ENCODE measurements around the gene TPX2.
A peak's percentile ranks its signal among the peaks of the same experiment; 100 is the strongest.

Gene TPX2

DNA sequence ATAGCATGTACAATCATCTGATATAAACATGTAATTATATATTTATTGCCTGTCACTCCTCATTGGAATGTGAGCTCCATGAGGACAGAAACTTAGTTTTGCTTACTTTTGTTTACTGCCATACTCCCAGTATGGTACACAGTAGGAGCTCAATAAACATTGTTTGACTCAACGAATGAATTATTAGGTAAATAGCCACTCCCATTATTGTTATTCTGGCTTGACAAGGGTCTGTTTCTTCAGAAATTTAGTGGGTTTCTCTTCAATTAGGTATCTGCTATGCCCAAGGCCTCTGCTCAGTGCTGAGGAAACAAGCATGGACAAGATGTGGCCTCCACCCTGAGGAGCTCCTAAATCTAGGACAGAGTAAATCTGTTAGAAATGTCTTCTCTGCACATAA is 22.7 kb upstream of the TPX2 start:
- no peak for DNase-seq (ENCODE audit: insufficient read length)
- no peak for FAIRE-seq
- TF ChIP-seq TAF1 (IDR thresholded peaks at IDR 0.05; ENCODE audit: borderline replicate concordance, low read depth, low read length) (no peak), POLR2AphosphoS5 (IDR thresholded peaks at IDR 0.05; ENCODE audit: low read depth, low read length) (no peak), POLR2A (IDR thresholded peaks at IDR 0.05; ENCODE audit: low read depth, low read length) (no peak)

DNA sequence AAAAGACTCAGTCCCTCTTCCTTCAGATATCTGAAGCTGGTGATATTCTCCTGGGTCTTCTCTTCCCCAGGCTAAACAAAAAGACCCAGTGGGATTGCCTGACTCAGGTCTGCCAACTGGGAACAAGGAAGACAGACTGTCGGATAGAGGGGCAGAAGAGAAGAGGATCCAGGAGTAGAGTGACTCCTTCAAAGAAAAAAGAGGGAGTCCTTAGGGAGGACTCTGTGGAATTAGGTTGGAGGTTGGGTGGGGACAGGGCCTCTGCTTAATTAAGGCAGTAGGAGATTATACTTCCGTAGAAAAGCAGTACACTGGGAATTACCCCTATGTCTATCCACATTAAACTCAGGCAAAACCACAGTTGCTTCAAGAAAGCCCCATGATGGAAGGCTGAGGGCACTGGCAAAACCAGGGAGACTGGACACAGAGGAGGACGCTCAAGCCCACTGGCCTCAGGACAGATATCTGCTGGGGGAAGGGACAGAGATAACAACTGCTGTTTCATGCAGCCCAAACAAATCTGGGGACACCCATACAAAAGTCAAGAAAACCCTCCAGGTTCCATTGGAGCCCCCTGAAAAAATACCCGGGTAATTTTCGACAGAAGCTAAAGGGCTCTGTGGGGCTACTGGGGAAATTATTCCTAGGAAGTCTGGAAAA is 22.1 kb upstream of the TPX2 start:
- DNase-seq (ENCODE audit: insufficient read length) (no peak), FAIRE-seq (no peak)
- TF ChIP-seq POLR2AphosphoS5 (IDR thresholded peaks at IDR 0.05; ENCODE audit: low read depth, low read length) (no peak), POLR2A (IDR thresholded peaks at IDR 0.05; ENCODE audit: low read depth, low read length) (no peak), TAF1 (IDR thresholded peaks at IDR 0.05; ENCODE audit: borderline replicate concordance, low read depth, low read length) (no peak)

DNA sequence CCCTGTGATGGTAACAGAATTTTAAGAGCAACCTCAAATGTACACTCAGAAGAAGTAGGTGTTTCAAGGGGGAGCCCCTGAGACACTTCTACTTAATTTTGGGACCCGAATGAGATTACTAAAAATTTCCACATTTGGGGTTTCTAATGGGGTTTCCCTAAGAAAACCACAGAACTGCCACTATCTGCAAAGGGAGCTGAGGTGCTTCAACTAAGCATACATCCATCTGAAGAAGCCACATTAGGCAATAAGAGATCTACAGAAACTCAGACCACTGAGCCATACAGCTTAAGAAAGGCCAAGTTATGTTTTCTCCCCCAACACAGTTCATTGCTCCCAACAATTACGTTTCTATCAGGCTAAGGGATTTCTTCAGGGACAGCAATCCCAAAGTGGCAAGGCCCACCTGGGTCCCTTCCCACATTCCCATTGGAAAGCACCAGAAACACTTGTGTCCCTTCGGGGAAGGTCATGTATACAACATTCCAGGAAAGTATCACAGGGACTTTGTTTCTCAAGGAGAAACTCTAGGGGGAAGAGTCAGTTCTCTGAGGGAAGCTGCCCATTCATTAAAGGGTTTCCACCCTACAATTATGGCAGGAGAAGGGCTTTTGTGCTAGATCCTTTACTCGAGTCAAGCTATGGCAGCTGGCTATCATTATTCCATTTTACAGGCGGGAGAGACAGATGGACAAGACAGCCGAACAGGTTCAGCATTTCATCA is 21.4 kb upstream of the TPX2 start:
- no peak for FAIRE-seq
- TF ChIP-seq TAF1 (IDR thresholded peaks at IDR 0.05; ENCODE audit: borderline replicate concordance, low read depth, low read length) (no peak), POLR2A (IDR thresholded peaks at IDR 0.05; ENCODE audit: low read depth, low read length) (peak; percentile 34; the same call in 1 of the 2 replicates)
- peak; percentile 39 for DNase-seq (ENCODE audit: insufficient read length)

DNA sequence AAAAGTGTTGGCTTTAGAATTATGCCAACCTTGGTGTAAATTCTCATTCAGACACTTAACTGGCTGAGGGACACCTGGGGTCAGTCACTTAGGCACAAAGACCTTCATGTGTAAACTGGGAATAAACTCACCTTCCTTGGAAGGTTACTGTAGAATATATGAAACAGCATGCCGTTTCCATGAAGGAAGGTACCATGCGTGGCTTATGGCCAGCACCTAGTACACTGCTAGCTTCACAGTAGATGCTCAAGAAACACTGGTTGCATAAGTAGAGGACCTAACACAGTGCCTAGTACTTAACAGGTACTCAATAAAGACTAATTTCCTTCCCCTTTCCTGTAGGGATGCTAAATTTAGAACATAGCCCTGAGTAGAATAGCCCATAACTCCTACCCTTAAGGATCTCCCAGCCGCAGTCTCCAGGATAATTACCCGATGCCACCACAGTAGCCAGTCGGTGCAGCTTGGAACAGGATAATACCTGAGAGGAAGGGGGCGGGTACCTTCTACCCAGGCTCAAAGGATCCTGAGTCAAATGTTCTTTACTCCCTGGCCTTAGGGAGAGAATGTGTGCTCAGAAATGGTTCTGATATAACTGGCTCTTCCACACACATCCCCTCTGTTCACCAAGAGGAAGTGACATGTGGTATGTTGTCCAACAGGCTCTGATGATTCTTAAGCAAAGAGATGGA is 20.0 kb upstream of the TPX2 start:
- no peak for DNase-seq (ENCODE audit: insufficient read length)
- TF ChIP-seq POLR2A (IDR thresholded peaks at IDR 0.05; ENCODE audit: low read depth, low read length) (no peak), TAF1 (IDR thresholded peaks at IDR 0.05; ENCODE audit: borderline replicate concordance, low read depth, low read length) (no peak), POLR2AphosphoS5 (IDR thresholded peaks at IDR 0.05; ENCODE audit: low read depth, low read length) (no peak)
- FAIRE-seq = no peak

DNA sequence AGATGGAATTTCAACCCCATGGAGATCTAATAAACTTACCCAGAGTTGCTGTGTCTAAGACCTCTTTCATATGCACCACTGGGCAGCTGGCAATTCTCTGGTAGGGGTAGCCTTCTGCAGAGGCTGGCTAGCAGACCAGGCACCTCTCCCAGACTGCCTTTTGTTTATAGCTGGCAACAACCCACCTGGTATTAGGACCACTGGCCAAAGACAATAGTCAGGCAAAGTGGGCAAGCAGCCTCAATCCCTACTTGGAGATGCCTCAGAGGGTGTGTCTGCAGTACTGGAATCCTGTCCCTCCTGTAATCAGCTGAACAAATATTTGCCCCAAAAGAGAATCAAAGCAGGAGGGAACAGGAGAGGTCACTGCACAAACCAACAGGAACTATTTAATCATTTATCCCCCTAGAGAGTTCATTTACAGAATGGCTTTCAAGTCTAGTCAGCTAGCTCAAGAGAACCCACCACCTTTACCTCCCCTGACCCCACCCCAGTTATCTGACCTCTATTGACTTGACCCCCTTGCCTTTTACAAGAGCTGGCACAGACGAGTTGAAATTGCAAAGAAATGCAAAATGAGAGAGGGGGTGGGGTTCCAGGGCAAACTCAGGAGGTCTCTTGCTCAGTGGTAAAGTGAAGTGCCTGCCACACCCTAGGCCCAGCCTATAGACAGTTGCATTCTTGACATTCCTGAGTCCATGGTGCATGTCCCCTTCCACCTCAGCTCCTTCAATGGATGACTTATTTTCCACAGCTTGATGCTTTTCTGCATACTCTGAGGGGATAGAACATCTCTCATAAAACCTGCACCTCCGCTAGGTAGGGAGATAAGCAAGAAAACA is 19.2 kb upstream of the TPX2 start:
- DNase-seq (ENCODE audit: insufficient read length) = no peak

DNA sequence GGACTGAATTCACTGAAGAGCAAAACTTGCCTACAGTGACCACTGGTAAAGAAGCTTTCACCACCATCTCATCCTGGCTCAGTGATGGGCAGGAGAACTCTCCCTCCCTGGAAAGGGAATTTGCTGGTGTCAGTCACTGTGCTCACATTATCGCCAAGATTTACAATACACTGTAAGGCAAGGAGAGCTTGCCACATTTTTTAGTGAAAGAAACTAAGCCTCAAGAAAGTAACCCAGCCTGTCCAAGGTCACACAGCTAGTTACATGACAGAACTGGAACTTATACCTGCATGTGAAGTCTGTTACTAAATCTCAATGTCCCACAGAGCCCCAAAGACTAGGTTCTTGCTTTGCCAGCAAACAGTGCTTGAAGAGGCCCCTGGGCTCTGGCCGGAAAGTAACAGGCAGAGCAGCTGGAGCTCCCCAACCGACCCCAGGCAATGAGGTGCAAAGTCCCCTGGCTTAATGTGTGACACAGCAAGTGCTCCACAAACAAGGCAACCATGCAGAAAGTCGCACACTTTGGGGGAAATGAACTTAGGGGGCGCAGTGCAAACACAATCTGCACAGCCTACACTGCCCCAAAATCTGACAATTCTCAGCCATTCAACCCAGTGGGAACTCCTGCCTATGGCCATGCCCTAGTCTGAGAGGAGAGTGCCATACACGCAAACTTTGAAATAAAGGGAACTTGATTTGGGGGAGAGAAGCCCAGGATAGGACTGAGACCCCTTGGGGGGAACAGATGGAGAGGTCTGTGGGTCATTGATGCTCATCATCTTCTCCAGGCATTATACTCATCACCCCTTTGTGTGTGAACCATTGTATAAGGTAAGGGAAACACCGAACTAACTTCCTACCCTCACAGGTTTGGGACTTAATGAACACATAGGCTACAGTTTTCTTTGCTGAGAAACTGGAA is 18.3 kb upstream of the TPX2 start:
- DNase-seq (ENCODE audit: insufficient read length) (no peak), FAIRE-seq (no peak)
- TF ChIP-seq POLR2AphosphoS5 (IDR thresholded peaks at IDR 0.05; ENCODE audit: low read depth, low read length) (0 out of 2 replicates have a peak, but pooled peaks have one; percentile 26), TAF1 (IDR thresholded peaks at IDR 0.05; ENCODE audit: borderline replicate concordance, low read depth, low read length) (no peak)

More for the DNA sequence above, 19.2 kb upstream of the TPX2 start:
- no peak for FAIRE-seq
- TF ChIP-seq POLR2A (IDR thresholded peaks at IDR 0.05; ENCODE audit: low read depth, low read length) (no peak), POLR2AphosphoS5 (IDR thresholded peaks at IDR 0.05; ENCODE audit: low read depth, low read length) (no peak), TAF1 (IDR thresholded peaks at IDR 0.05; ENCODE audit: borderline replicate concordance, low read depth, low read length) (no peak)

DNA sequence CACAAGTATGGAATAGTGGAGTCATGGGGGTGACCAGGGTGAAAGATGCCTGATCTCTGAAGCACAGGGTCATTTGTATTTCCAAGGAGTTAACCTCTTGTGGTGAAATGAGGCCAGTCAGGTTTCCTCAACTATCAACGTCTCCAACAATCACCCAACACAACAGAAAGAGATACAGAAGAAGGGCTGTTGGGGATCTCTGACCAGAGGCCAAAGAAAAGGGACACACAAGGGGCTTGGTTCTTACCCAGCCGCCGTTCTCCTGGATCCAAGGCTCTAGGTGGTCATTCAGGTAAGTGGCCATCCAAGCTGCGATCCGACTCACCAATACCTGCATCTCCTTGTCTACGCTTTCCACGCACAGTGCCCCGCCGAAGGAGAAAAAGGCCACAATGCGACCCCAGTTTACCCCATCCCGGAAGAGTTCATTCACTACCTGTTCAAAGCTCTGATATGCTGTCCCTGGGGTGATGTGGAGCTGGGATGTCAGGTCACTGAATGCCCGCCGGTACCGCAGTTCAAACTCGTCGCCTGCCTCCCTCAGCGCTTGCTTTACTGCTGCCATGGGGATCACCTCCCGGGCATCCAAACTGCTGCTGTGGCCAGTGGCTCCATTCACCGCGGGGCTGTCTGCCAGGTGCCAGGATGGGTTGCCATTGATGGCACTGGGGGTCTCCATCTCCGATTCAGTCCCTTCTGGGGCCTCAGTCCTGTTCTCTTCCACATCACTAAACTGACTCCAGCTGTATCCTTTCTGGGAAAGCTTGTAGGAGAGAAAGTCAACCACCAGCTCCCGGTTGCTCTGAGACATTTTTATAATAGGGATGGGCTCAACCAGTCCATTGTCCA is 17.5 kb upstream of the TPX2 start:
- DNase-seq (ENCODE audit: insufficient read length) = no peak
- no peak for FAIRE-seq
- TF ChIP-seq TAF1 (IDR thresholded peaks at IDR 0.05; ENCODE audit: borderline replicate concordance, low read depth, low read length) (no peak), POLR2AphosphoS5 (IDR thresholded peaks at IDR 0.05; ENCODE audit: low read depth, low read length) (no peak), POLR2A (IDR thresholded peaks at IDR 0.05; ENCODE audit: low read depth, low read length) (no peak)

DNA sequence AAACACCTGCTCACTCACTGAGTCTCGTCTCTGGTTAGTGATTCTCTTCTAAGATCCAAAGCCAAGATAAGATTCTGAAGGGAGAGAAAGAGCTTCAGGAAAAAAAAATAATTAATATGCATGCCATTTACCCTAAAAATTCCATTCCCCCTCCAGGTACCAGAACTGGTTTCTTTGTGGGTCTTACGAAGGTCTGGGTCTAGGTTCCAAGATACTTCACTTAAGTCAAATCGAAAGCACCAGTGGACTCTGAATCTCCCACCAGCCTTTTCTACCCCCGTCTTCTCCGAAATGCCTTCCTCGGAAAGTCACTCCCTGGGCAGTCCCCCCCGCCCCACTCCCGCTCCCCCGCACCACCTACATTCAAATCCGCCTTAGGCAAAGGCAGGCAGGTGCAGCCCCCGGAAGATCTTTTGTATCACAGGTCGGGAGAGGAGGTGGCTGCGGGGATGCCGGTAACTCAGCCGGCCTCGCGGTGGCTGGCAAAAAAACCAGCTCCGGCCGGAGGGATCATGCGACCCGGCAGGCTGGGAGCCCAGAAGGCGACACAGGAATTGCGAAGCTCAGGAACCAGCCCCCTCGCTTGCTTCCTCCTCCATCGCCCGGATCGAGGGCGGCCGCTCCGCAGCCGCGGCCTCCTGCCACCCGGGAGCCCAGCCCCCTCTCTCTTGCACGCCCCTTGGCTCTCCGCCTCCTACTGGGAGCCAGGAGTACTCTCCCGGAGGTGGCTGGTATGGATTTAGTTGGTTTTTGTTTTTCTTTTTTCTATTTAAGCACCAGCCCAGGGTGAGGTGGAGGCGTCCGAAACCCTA is 16.6 kb upstream of the TPX2 start, which contains the start of gene BCL2L1:
BCL2L1 (minus strand) TSS at position 612 of the 812 bp plus-strand sequence. CDS start 650 bp downstream, outside the sequence.
- DNase-seq (ENCODE audit: insufficient read length) (peak; percentile 48), FAIRE-seq (no peak)
- TF ChIP-seq POLR2A (IDR thresholded peaks at IDR 0.05; ENCODE audit: low read depth, low read length) (peak; percentile 61; the same call in 1 of the 2 replicates), TAF1 (IDR thresholded peaks at IDR 0.05; ENCODE audit: borderline replicate concordance, low read depth, low read length) (no peak), POLR2AphosphoS5 (IDR thresholded peaks at IDR 0.05; ENCODE audit: low read depth, low read length) (peak; percentile 16)

DNA sequence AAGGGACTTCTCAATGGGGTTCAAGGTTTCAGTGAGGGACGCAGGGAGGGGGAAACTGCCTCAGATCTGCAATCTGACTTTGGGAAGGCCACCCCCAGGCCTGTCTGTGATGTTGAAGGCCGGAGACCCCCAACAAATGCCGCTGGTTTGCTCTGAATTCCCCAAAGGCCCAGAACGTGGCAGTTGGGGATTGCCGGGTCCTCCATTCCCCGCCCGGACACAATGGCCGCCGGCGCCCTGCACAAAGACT is 16.1 kb upstream of the TPX2 start:
- no peak for DNase-seq (ENCODE audit: insufficient read length)
- no peak for TF ChIP-seq TAF1 (IDR thresholded peaks at IDR 0.05; ENCODE audit: borderline replicate concordance, low read depth, low read length)
- peak; percentile 10; the same call in 1 of the 2 replicates for TF ChIP-seq POLR2A (IDR thresholded peaks at IDR 0.05; ENCODE audit: low read depth, low read length)
- no peak for FAIRE-seq

All from GM12892 (cell line).